KBM-7 (cell line): ENCODE results near the gene ZNF217.
A peak's percentile ranks its signal among the peaks of the same experiment; 100 is the strongest.
"Not testable (repeated sequence)": the region's sequence is repeated elsewhere in the genome, so short reads cannot be mapped to it uniquely, and the experiment has no call there.

Experiments
- DNase-seq: peaks from one replicate; pipeline ENCODE4 v3.0.0-alpha.2; 2015
- in situ Hi-C: fragments of 300-500 bp; cut with MboI; formaldehyde crosslinking; loops from 2 replicates; pipeline ENCODE4 v1.14.3; 2020; ENCODE audit warnings: low sequenced_read_pairs, low pct_unique_long_range_greater_than_20kb, mixed read lengths

The ZNF217 gene

GRCh38 chr20:53586640-53587039, 7.0 kb downstream of the ZNF217 start:
- peak; percentile 45 for DNase-seq
- in situ Hi-C loops, result no loop called here

GRCh38 chr20:53585910-53586309, 7.7 kb downstream of the ZNF217 start:
- in situ Hi-C loops, DNase-seq: not testable (repeated sequence)

GRCh38 chr20:53585004-53585569, 8.6 kb downstream of the ZNF217 start:
- DNase-seq, in situ Hi-C loops: not testable (repeated sequence)

- in situ Hi-C loops, DNase-seq: not testable (repeated sequence)
Observed at GRCh38 chr20:53584550-53584913, 9.1 kb downstream of the ZNF217 start.

GRCh38 chr20:53583660-53584549, 9.7 kb downstream of the ZNF217 start:
- in situ Hi-C loops, result not testable (repeated sequence)

GRCh38 chr20:53582574-53583351, 10.9 kb downstream of the ZNF217 start:
- in situ Hi-C loops, result no loop called here
- peak; percentile 47 for DNase-seq

More at GRCh38 chr20:53583660-53584549, 9.7 kb downstream of the ZNF217 start:
- DNase-seq, result not testable (repeated sequence)

- in situ Hi-C loops, result no loop called here
- DNase-seq, result no peak
Observed at GRCh38 chr20:53582251-53582570, 11.4 kb downstream of the ZNF217 start.

GRCh38 chr20:53581444-53582250, 12.0 kb downstream of the ZNF217 start:
- in situ Hi-C loops, result no loop called here
- DNase-seq, result peak; percentile 31

- in situ Hi-C loops, result no loop called here
- DNase-seq, result no peak
Observed at GRCh38 chr20:53580376-53581111, 13.1 kb downstream of the ZNF217 start.

GRCh38 chr20:53579581-53580375, 13.9 kb downstream of the ZNF217 start:
- in situ Hi-C loops, result no loop called here
- DNase-seq, result peak; percentile 65

- in situ Hi-C loops, result no loop called here
- no peak for DNase-seq
Observed at GRCh38 chr20:53579266-53579580, 14.4 kb downstream of the ZNF217 start.

GRCh38 chr20:53578492-53579222, 15.0 kb downstream of the ZNF217 start:
- peak; percentile 95 for DNase-seq
- in situ Hi-C loops, result no loop called here

GRCh38 chr20:53576586-53577318, 16.9 kb downstream of the ZNF217 start:
- DNase-seq, result no peak
- in situ Hi-C loops, result no loop called here

GRCh38 chr20:53576195-53576580, 17.5 kb downstream of the ZNF217 start:
- no peak for DNase-seq
- in situ Hi-C loops, result no loop called here

GRCh38 chr20:53575481-53576194, 18.0 kb downstream of the ZNF217 start:
- DNase-seq, result no peak
- in situ Hi-C loops, result no loop called here

GRCh38 chr20:53574819-53575218, 18.8 kb downstream of the ZNF217 start:
- in situ Hi-C loops, result loop anchor here (25.0 kb wide), 1 partner anchor 487 kb away; the partner anchor contains the start of gene BCAS1
- no peak for DNase-seq
